Hematopoietic multipotent progenitor cell treated with erythropoietin and hydrocortisone succinate and interleukin-3 and kit ligand, for 17 days (in vitro differentiated cells): ENCODE measurements around the gene RAB1B.
"Not testable (repeated sequence)": the region's sequence is repeated elsewhere in the genome, so short reads cannot be mapped to it uniquely, and the experiment has no call there.

Experiments used
- DNase-seq: peaks from one replicate; pipeline ENCODE4 v3.0.0-alpha.2; 2015; ENCODE audit warnings: low spot score

The RAB1B gene

GRCh38 chr11:66267379-66268243, 828 bp upstream of the RAB1B start:
- peak; percentile 85 for DNase-seq

GRCh38 chr11:66268952-66269905, 790 bp downstream of the RAB1B start:
- peak; percentile 50 for DNase-seq

GRCh38 chr11:66271816-66272215, 3.4 kb downstream of the RAB1B start:
- no peak for DNase-seq

GRCh38 chr11:66272596-66272995, 4.2 kb downstream of the RAB1B start:
- no peak for DNase-seq

- no peak for DNase-seq
Measured at GRCh38 chr11:66274219-66274618, 5.8 kb downstream of the RAB1B start.

GRCh38 chr11:66275396-66275795, 7.0 kb downstream of the RAB1B start:
- no peak for DNase-seq

GRCh38 chr11:66275984-66276612, 7.7 kb downstream of the RAB1B start:
- no peak for DNase-seq

- DNase-seq, result not testable (repeated sequence)
Measured at GRCh38 chr11:66276619-66277018, 8.2 kb downstream of the RAB1B start.

- not testable (repeated sequence) for DNase-seq
Measured at GRCh38 chr11:66277064-66277463, 8.6 kb downstream of the RAB1B start.

GRCh38 chr11:66277471-66278362, 9.3 kb downstream of the RAB1B start, which contains the start of gene CNIH2:
Gene CNIH2 (plus strand): TSS chr11:66278175. CDS start chr11:66278457, 282 bp downstream.
- DNase-seq, result no peak

GRCh38 chr11:66278363-66279091, 10.1 kb downstream of the RAB1B start:
- no peak for DNase-seq

GRCh38 chr11:66279092-66279734, 10.8 kb downstream of the RAB1B start:
- DNase-seq, result no peak

- DNase-seq, result no peak
Measured at GRCh38 chr11:66280428-66280827, 12.0 kb downstream of the RAB1B start.

GRCh38 chr11:66281001-66281400, 12.6 kb downstream of the RAB1B start:
- DNase-seq, result no peak

- no peak for DNase-seq
Measured at GRCh38 chr11:66281776-66282467, 13.5 kb downstream of the RAB1B start.

- DNase-seq, result peak; percentile 98
Measured at GRCh38 chr11:66282468-66283455, 14.3 kb downstream of the RAB1B start.

- no peak for DNase-seq
Measured at GRCh38 chr11:66283461-66284105, 15.1 kb downstream of the RAB1B start.
